HUES64 (cell line): Measurements from ENCODE around the gene MAP3K8.
"Not testable (repeated sequence)": the region's sequence is repeated elsewhere in the genome, so short reads cannot be mapped to it uniquely, and the experiment has no call there.

Source experiments
- H3K27ac ChIP-seq: 2 replicates; pipeline ENCODE4 v1.7.0; 2013; ENCODE audit warnings: low read depth, low read length, inconsistent platforms
- H3K27me3 ChIP-seq: 2 replicates; pipeline ENCODE4 v1.6.1; 2013; ENCODE audit warnings: mild to moderate bottlenecking, low read length; ENCODE audit not compliant: insufficient read depth
- H3K36me3 ChIP-seq: 2 replicates; pipeline ENCODE4 v1.6.1; 2013; ENCODE audit warnings: mild to moderate bottlenecking, low read length; ENCODE audit not compliant: insufficient read depth
- H3K4me1 ChIP-seq: 2 replicates; pipeline ENCODE4 v1.6.1; 2013; ENCODE audit warnings: mild to moderate bottlenecking, low read length, moderate library complexity; ENCODE audit not compliant: insufficient read depth
- H3K4me3 ChIP-seq: 2 replicates; pipeline ENCODE4 v1.5.1; 2013; ENCODE audit warnings: mild to moderate bottlenecking, low read length, moderate library complexity
- H3K9ac ChIP-seq: 2 replicates; pipeline ENCODE4 v1.6.1; 2013; ENCODE audit warnings: mild to moderate bottlenecking, low read depth, low read length
- H3K9me3 ChIP-seq: 2 replicates; pipeline ENCODE4 v1.6.1; 2013; ENCODE audit warnings: low read depth, low read length; ENCODE audit not compliant: insufficient read depth
- WGBS: fragments of 150-250, 120-280 bp; methylation state at CpG from one replicate; pipeline ENCODE4 v1.1.7; 2013; ENCODE audit warnings: missing lambda C conversion rate; 5-methylcytosine and 5-hydroxymethylcytosine counted together

The MAP3K8 gene

DNA sequence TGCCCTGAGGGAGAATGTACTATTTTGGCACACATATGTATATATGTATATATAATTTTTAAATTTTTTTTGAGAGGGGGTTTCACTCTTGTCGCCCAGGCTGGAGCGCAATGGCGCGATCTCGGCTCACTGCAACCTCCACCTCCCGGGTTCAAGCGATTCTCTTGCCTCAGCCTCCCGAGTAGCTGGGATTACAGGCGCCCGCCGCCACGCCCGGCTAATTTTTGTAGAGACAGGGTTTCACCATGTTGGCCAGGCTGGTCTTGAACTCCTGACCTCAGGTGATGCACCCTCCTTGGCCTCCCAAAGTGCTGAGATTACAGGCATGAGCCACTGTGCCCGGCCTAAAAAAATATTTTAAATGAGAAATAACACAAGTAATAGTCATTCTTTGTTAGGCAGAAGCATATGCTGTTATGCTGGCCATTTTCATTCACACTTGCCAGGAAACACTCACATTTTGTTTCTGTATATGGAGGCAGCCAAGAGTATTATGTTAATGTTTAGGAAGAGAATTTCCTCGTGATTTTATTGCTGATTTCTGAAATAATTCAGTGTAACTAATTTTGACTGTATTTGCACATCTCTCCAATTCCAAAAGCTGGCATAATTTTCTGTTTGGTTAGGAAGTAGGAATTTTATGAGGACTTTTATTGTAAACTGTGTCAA, 1.6 kb downstream of the MAP3K8 start:
- H3K9me3 ChIP-seq, H3K27ac ChIP-seq, H3K9ac ChIP-seq: not testable (repeated sequence)
- Histone ChIP-seq H3K36me3 (peaks cover 10% of the 10 kb centered on the region), H3K4me3 (peak overlapping the region; percentile 85), H3K27me3 (peaks cover 13% of the 10 kb centered on the region), H3K4me1 (peaks cover 32% of the 10 kb centered on the region)
- 37% methylated on average over 14 of the region's 15 CpGs for WGBS

- peak overlapping the region; percentile 17; the same call in 1 of the 2 replicates for H3K27ac ChIP-seq
- peaks cover 32% of the 10 kb centered on the region for H3K4me1 ChIP-seq
- 6% methylated on average over 4 of the region's 7 CpGs for WGBS
- H3K4me3 ChIP-seq: peak overlapping the region; percentile 40
- no peak overlapping the region for H3K9ac ChIP-seq
- no peaks in the 10 kb centered on the region for H3K9me3 ChIP-seq
- H3K36me3 ChIP-seq: peaks cover 10% of the 10 kb centered on the region
- peaks cover 13% of the 10 kb centered on the region for H3K27me3 ChIP-seq
Measured at GRCh38 chr10:30436191-30436611, 2.2 kb downstream of the MAP3K8 start.

DNA sequence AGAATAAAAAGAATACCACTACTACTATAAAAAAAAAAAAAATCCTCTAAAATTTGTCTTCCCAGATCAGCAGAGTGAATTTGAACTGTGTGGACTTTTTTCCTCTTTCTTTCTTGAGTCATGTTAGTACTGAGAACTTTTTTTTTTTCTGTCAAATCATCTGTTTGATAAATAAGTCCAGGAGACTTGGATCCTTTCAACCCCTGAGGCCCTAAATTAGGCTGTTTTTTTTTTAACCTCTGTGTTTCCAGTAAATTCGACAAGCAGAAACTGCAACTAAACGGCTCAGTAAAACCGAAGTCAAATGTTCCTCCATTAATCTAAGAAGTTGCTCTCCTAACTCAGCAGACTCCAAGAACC, 2.7 kb downstream of the MAP3K8 start:
- peaks cover 32% of the 10 kb centered on the region for H3K4me1 ChIP-seq
- H3K4me3 ChIP-seq: peak overlapping the region; percentile 40; the same call in 1 of the 2 replicates
- H3K9ac ChIP-seq: no peak overlapping the region
- H3K27ac ChIP-seq: peak overlapping the region; percentile 4; the same call in 1 of the 2 replicates
- H3K36me3 ChIP-seq: peaks cover 10% of the 10 kb centered on the region
- WGBS: 33% methylated on average over 3 of the region's 3 CpGs
- H3K27me3 ChIP-seq: peaks cover 13% of the 10 kb centered on the region
- H3K9me3 ChIP-seq: no peaks in the 10 kb centered on the region

- Histone ChIP-seq H3K36me3 (peaks cover 14% of the 10 kb centered on the region), H3K9me3 (no peaks in the 10 kb centered on the region), H3K9ac (no peak overlapping the region), H3K27ac (peak overlapping the region; percentile 15; the same call in 1 of the 2 replicates), H3K4me3 (no peak overlapping the region), H3K4me1 (peaks cover 32% of the 10 kb centered on the region), H3K27me3 (peaks cover 13% of the 10 kb centered on the region)
- WGBS: 51% methylated on average over 13 of the region's 13 CpGs
Measured at GRCh38 chr10:30437031-30437841, 3.3 kb downstream of the MAP3K8 start.

GRCh38 chr10:30438021-30438850, 4.3 kb downstream of the MAP3K8 start:
- peaks cover 13% of the 10 kb centered on the region for H3K27me3 ChIP-seq
- no peak overlapping the region for H3K9ac ChIP-seq
- no peak overlapping the region for H3K4me3 ChIP-seq
- no peaks in the 10 kb centered on the region for H3K9me3 ChIP-seq
- peaks cover 32% of the 10 kb centered on the region for H3K4me1 ChIP-seq
- H3K27ac ChIP-seq: no peak overlapping the region
- H3K36me3 ChIP-seq: peaks cover 16% of the 10 kb centered on the region
- WGBS: 54% methylated on average over 5 of the region's 5 CpGs

DNA sequence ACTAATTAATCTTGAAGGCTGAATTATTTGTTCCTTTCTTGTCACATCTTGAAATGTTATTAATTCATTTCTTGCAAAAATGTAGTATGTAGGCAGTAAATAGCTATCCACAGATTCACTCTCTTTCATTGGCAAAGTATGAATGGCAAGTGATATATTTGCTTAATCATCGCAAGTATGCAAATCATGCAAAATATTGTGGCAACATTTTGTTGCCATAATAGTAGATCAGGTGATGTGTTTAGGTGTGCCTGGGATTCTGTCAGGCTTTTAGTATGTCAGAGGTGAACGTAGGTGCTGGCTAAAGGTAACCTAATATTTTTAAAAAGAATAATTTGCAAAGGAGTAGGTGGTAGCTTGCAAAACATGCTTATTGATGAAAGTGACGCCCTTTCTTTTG, 5.9 kb downstream of the MAP3K8 start:
- Histone ChIP-seq H3K27ac (no peak overlapping the region), H3K27me3 (peaks cover 8% of the 10 kb centered on the region), H3K9ac (no peak overlapping the region), H3K4me1 (peaks cover 32% of the 10 kb centered on the region), H3K36me3 (peaks cover 16% of the 10 kb centered on the region), H3K4me3 (no peak overlapping the region), H3K9me3 (no peaks in the 10 kb centered on the region)
- WGBS: 96% methylated on average over 3 of the region's 3 CpGs

DNA sequence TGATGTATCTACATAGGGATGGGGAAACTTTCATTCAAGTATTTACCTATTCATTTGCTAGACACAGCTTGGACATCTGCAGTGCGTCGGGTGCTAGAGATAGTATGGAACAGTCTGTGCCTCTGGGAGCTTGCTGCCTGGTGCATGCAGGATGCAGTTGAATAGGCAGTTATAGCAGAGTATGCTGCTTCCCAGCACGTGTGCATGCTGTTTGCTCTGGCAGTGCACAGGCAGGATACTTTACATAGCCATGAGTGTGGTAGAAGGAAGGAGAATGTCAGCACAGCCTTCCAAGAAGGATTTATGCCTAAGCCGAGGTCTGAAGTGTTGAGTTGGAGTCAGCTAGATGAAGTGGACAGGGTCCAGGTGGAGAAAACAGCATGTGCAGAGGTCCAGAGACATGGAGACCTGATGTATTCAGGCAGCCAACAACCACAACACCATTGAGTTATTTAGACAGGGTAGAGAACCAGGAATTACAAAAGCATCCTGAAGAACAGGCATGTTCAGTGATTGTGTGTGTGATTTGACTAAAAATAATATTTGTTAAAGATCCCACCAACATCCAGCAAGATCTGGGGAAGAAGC, 8.1 kb downstream of the MAP3K8 start:
- no peaks in the 10 kb centered on the region for H3K27me3 ChIP-seq
- WGBS: 94% methylated on average over 4 of the region's 4 CpGs
- peaks cover 16% of the 10 kb centered on the region for H3K4me1 ChIP-seq
- no peak overlapping the region for H3K9ac ChIP-seq
- no peaks in the 10 kb centered on the region for H3K9me3 ChIP-seq
- peaks cover 16% of the 10 kb centered on the region for H3K36me3 ChIP-seq
- H3K4me3 ChIP-seq: no peak overlapping the region
- no peak overlapping the region for H3K27ac ChIP-seq

DNA sequence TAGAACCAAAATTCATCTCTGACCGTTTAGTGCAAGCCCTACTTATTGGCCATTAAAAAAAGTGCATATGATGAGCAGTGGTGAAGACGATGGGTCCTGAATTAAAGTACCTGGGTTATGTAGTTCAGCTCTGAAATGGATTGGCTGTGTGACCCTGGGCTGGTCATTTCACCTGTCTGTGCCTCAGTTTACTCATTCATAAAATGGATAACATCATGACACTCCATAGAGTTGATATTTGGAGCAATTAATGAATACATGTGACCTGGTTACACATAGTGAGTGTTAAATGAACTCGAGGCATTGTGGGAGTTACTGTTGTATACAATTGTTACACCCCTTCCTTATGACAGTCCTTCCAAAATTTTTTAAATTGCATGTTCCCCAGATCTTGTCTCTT, 9.1 kb downstream of the MAP3K8 start:
- Histone ChIP-seq H3K4me1 (peaks cover 6% of the 10 kb centered on the region), H3K9ac (no peak overlapping the region), H3K36me3 (peaks cover 24% of the 10 kb centered on the region), H3K27me3 (no peaks in the 10 kb centered on the region), H3K27ac (no peak overlapping the region), H3K4me3 (no peak overlapping the region), H3K9me3 (no peaks in the 10 kb centered on the region)
- WGBS: 91% methylated on average over 3 of the region's 3 CpGs

- H3K9ac ChIP-seq: no peak overlapping the region
- H3K4me3 ChIP-seq: no peak overlapping the region
- WGBS: 50% methylated on average over 2 of the region's 2 CpGs
- H3K9me3 ChIP-seq: no peaks in the 10 kb centered on the region
- peaks cover 26% of the 10 kb centered on the region for H3K36me3 ChIP-seq
- H3K4me1 ChIP-seq: no peaks in the 10 kb centered on the region
- no peaks in the 10 kb centered on the region for H3K27me3 ChIP-seq
- H3K27ac ChIP-seq: no peak overlapping the region
Measured at GRCh38 chr10:30445711-30446110, 11.7 kb downstream of the MAP3K8 start.

- Histone ChIP-seq H3K4me1 (no peaks in the 10 kb centered on the region), H3K27ac (no peak overlapping the region), H3K27me3 (no peaks in the 10 kb centered on the region), H3K9me3 (no peaks in the 10 kb centered on the region), H3K4me3 (no peak overlapping the region), H3K9ac (no peak overlapping the region), H3K36me3 (peaks cover 33% of the 10 kb centered on the region)
- 96% methylated on average over 10 of the region's 10 CpGs for WGBS
Measured at GRCh38 chr10:30447125-30447799, 13.3 kb downstream of the MAP3K8 start.
